WTC11 (cell line): ENCODE results near the gene MSI2.

Experiments
- CREM ChIP-seq: sonication (generic); formaldehyde crosslinking; IDR thresholded peaks from 2 replicates; pipeline ENCODE4 v1.8.1; 2022; ENCODE audit warnings: mild to moderate bottlenecking, missing genetic modification reagents, moderate library complexity
- CTCF ChIP-seq: fragments of 200-600 bp; IDR thresholded peaks from 2 replicates; pipeline ENCODE4 v1.8.0; 2022; ENCODE audit warnings: antibody characterized with exemption
- KAT7 ChIP-seq: sonication (generic); formaldehyde crosslinking; IDR thresholded peaks from 2 replicates; pipeline ENCODE4 v1.8.1; 2023; ENCODE audit warnings: missing genetic modification reagents, mild to moderate bottlenecking, borderline replicate concordance
- MAX ChIP-seq: sonication (generic); formaldehyde crosslinking; IDR thresholded peaks from 2 replicates; pipeline ENCODE4 v1.8.0; 2022; ENCODE audit warnings: mild to moderate bottlenecking, missing genetic modification reagents

GRCh38 chr17:57493171-57493570, 236.8 kb downstream of the MSI2 start:
- TF ChIP-seq MAX (CRISPR knock-in tag) = no peak
- TF ChIP-seq CTCF = no peak
- no peak for TF ChIP-seq KAT7 (CRISPR knock-in tag)
- TF ChIP-seq CREM = no peak
